Activated CD8-positive, alpha-beta T cell treated with anti-CD3 and anti-CD28 coated beads for 36 hours (primary cell): ENCODE results near the gene EHD1. TPM values are rescaled to one million over a fixed set of nuclear protein-coding genes. Genes with fewer than 3 reads are reported as not detected.

Experiments used
- ATAC-seq: fragments of 200-7000 bp; cut with Tn5 transposase; one replicate; pipeline ENCODE4 v1.10.0; 2021; ENCODE audit warnings: mild to moderate bottlenecking, moderate library complexity
- CTCF ChIA-PET: fragments of 350-600 bp; sonication (Branson Sonifier 250); formaldehyde crosslinking; loops from one replicate; lab custom pipeline; 2021; ENCODE audit warnings: antibody characterized with exemption; lab: Charles Lee
- POLR2A ChIA-PET: fragments of 350-600 bp; sonication (Branson Sonifier 250); formaldehyde crosslinking; loops from one replicate; lab custom pipeline; 2021; ENCODE audit warnings: antibody characterized with exemption; lab: Charles Lee
- DNase-seq: peaks from one replicate; pipeline ENCODE4 v3.0.0-alpha.2; 2020
- H3K27ac Mint-ChIP-seq: one replicate; pipeline ENCODE4 v1.8.0; 2021; ENCODE audit warnings: mild to moderate bottlenecking, mixed read lengths
- H3K27me3 Mint-ChIP-seq: one replicate; pipeline ENCODE4 v1.8.0; 2021; ENCODE audit warnings: mixed read lengths
- H3K36me3 Mint-ChIP-seq: one replicate; pipeline ENCODE4 v1.8.0; 2021; ENCODE audit warnings: low read depth, mixed read lengths
- H3K4me1 Mint-ChIP-seq: one replicate; pipeline ENCODE4 v1.8.0; 2021; ENCODE audit warnings: low read depth, mixed read lengths
- H3K4me3 Mint-ChIP-seq: one replicate; pipeline ENCODE4 v1.8.0; 2021; ENCODE audit warnings: mild to moderate bottlenecking, moderate library complexity, mixed read lengths
- H3K9me3 Mint-ChIP-seq: one replicate; pipeline ENCODE4 v1.8.0; 2021; ENCODE audit warnings: mixed read lengths
- intact Hi-C: fragments of 100-400 bp; cut with micrococcal nuclease; formaldehyde crosslinking; loops from one replicate; pipeline ENCODE4 v1.10.0; 2022
- microRNA-seq: library from miRNA; unstranded; fragments of <30 nt; microRNA quantifications from one replicate; pipeline ENCODE4 v1.2.0, GENCODE V29; 2022; ENCODE audit warnings: borderline microRNAs expressed, borderline replicate concordance
- total RNA-seq, 2 experiments: library from RNA; stranded (reverse); gene quantifications; one replicate each; pipeline ENCODE4 v1.2.3, GENCODE V29; 2021
- TF ChIP-seq, protein P1 (sequence below): fragments of 200-600 bp; IDR thresholded peaks from one replicate; pipeline ENCODE4 v1.8.0; 2022; ENCODE audit warnings: antibody characterized with exemption, mild to moderate bottlenecking

The EHD1 gene
- total RNA-seq, 2 experiments from 2014 or later: 60.3 to 65.1 TPM

DNA sequence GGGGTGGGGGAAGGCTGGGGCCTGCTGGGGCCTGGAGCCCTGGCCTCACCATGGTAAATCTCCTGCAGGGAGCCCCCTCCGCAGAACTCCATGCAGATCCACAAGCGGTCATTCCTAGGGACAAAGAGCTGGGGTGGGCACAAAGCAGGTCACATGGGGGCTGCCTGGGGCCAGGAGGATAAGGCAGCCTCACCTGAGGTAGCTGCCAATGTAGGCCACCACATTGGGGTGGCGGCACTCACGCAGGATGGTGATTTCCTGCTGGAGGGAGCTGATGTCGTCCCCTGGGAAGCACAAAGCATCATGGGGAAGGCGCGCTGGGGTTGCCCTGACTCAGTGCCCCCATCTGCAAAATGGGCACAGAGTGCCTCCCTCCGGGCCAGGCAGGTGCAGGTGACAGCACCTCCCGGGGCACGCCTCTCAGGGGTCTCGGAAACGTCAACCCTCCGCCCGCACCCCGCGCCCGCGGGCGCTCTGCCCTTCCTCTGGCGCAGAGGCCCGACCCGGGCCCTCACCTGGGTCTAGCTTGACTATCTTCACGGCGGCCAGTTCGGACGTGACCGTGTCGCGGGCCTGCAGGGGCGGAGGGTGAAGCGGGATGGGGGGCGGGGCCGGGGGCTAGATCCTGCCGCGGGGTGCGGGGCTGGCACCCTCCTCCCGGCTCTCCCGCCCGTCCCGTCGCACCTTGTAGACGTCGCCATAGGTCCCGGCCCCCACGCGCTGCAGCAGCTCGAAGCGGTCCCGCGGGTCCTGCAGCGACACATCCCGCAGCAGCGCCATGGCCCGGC is 75.9 kb downstream of the EHD1 start:
- intact Hi-C loops: no loop called here

More for the DNA sequence above, 75.9 kb downstream of the EHD1 start:
- peak; percentile 46 for ATAC-seq
- DNase-seq: peak; percentile 53
- H3K36me3 Mint-ChIP-seq: peaks cover 14% of the 10 kb centered on the region
- POLR2A ChIA-PET: interaction anchor here (0.6 to 2.6 kb wide), 8 partner anchors 8 to 288 kb away, joined by 3 to 7 read pairs (median 3); partner anchors contain the start of gene MEN1
- no peaks in the 10 kb centered on the region for H3K9me3 Mint-ChIP-seq
- H3K4me1 Mint-ChIP-seq: peaks cover 31% of the 10 kb centered on the region
- peak overlapping the region; percentile 79 for H3K4me3 Mint-ChIP-seq
- TF ChIP-seq, protein P1, sequence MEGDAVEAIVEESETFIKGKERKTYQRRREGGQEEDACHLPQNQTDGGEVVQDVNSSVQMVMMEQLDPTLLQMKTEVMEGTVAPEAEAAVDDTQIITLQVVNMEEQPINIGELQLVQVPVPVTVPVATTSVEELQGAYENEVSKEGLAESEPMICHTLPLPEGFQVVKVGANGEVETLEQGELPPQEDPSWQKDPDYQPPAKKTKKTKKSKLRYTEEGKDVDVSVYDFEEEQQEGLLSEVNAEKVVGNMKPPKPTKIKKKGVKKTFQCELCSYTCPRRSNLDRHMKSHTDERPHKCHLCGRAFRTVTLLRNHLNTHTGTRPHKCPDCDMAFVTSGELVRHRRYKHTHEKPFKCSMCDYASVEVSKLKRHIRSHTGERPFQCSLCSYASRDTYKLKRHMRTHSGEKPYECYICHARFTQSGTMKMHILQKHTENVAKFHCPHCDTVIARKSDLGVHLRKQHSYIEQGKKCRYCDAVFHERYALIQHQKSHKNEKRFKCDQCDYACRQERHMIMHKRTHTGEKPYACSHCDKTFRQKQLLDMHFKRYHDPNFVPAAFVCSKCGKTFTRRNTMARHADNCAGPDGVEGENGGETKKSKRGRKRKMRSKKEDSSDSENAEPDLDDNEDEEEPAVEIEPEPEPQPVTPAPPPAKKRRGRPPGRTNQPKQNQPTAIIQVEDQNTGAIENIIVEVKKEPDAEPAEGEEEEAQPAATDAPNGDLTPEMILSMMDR: no peak
- CTCF ChIA-PET: interaction anchor here (4.5 kb wide), 1 partner anchor 14 kb away, joined by 17 read pairs; no protein-coding TSS in a partner anchor
- no peaks in the 10 kb centered on the region for H3K27me3 Mint-ChIP-seq
- H3K27ac Mint-ChIP-seq: peak overlapping the region; percentile 83

Small RNAs within 50 kb of the gene (microRNA-seq; reads per million reads assigned to microRNA genes)
- gene MIR6749: not detected
- gene MIR6750: 0.91 reads per million

Other genes with a start within 250 kb of the EHD1 start
- under 1 TPM; 0.07 to 0.22 TPM for gene NRXN2, start 155.4 kb downstream of the EHD1 start, total RNA-seq
- gene RASGRP2, start 134.5 kb downstream of the EHD1 start, total RNA-seq: 1 to 10 TPM; 7.8 to 8.2 TPM
- 1 to 10 TPM; 1.2 to 3.3 TPM for gene PYGM, start 118.6 kb downstream of the EHD1 start, total RNA-seq
- gene SF1, start 100.1 kb downstream of the EHD1 start, total RNA-seq: 100 to 1,000 TPM; 325 to 342 TPM
- 10 to 100 TPM; 56.4 to 58.0 TPM for gene MAP4K2, start 75.4 kb downstream of the EHD1 start, total RNA-seq
- 10 to 100 TPM; 25.8 to 29.0 TPM for gene MEN1, start 68.1 kb downstream of the EHD1 start, total RNA-seq
- under 1 TPM; 0.31 to 0.61 TPM for gene CDC42BPG, start 34.0 kb downstream of the EHD1 start, total RNA-seq
- gene ATG2A, start 38.6 kb upstream of the EHD1 start, total RNA-seq: 10 to 100 TPM; 17.1 to 17.5 TPM
- 10 to 100 TPM; 20.2 to 21.2 TPM for gene PPP2R5B, start 46.1 kb upstream of the EHD1 start, total RNA-seq
- not detected for gene GPHA2, start 57.3 kb upstream of the EHD1 start, total RNA-seq
- not detected for gene MAJIN, start 93.5 kb upstream of the EHD1 start, total RNA-seq
- not detected for gene BATF2, start 118.3 kb upstream of the EHD1 start, total RNA-seq
- gene ARL2, start 135.5 kb upstream of the EHD1 start, total RNA-seq: 100 to 1,000 TPM; 118 to 122 TPM
- 1 to 10 TPM; 4.7 to 5.7 TPM for gene SNX15, start 148.8 kb upstream of the EHD1 start, total RNA-seq
- 10 to 100 TPM; 14.0 to 14.5 TPM for gene SAC3D1, start 162.6 kb upstream of the EHD1 start, total RNA-seq
- 1 to 10 TPM; 6.6 to 7.6 TPM for gene NAALADL1, start 179.9 kb upstream of the EHD1 start, total RNA-seq
- 100 to 1,000 TPM; 112 TPM for gene CDCA5, start 205.4 kb upstream of the EHD1 start, total RNA-seq
- 10 to 100 TPM; 27.1 to 28.2 TPM for gene ZFPL1, start 205.6 kb upstream of the EHD1 start, total RNA-seq
- gene VPS51, start 217.6 kb upstream of the EHD1 start, total RNA-seq: 100 to 1,000 TPM; 103 TPM
- 10 to 100 TPM; 12.4 to 17.5 TPM for gene TM7SF2, start 233.3 kb upstream of the EHD1 start, total RNA-seq
- gene ZNHIT2, start 239.1 kb upstream of the EHD1 start, total RNA-seq: 10 to 100 TPM; 11.5 to 12.7 TPM
- 1,000 to 10,000 TPM; 1,112 to 1,137 TPM for gene FAU, start 243.5 kb upstream of the EHD1 start, total RNA-seq
- gene MRPL49, start 243.7 kb upstream of the EHD1 start, total RNA-seq: 10 to 100 TPM; 48.7 to 53.4 TPM